Loucy (cell line): ENCODE data around the gene CHTOP.

ENCODE experiments used
- EZH2phosphoT487 ChIP-seq: fragments of 200-600 bp; IDR thresholded peaks from 2 replicates; pipeline ENCODE4 v1.6.1; 2018; ENCODE audit warnings: antibody characterized with exemption, mild to moderate bottlenecking, moderate library complexity, borderline replicate concordance
- TF ChIP-seq, protein P1 (sequence below): fragments of 200-600 bp; sonication (generic); conservative IDR thresholded peaks from 2 replicates; pipeline ENCODE4 v1.5.1; 2014; ENCODE audit warnings: mild to moderate bottlenecking, antibody characterized with exemption, low read length

- TF ChIP-seq, protein P1, sequence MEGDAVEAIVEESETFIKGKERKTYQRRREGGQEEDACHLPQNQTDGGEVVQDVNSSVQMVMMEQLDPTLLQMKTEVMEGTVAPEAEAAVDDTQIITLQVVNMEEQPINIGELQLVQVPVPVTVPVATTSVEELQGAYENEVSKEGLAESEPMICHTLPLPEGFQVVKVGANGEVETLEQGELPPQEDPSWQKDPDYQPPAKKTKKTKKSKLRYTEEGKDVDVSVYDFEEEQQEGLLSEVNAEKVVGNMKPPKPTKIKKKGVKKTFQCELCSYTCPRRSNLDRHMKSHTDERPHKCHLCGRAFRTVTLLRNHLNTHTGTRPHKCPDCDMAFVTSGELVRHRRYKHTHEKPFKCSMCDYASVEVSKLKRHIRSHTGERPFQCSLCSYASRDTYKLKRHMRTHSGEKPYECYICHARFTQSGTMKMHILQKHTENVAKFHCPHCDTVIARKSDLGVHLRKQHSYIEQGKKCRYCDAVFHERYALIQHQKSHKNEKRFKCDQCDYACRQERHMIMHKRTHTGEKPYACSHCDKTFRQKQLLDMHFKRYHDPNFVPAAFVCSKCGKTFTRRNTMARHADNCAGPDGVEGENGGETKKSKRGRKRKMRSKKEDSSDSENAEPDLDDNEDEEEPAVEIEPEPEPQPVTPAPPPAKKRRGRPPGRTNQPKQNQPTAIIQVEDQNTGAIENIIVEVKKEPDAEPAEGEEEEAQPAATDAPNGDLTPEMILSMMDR = no peak
- no peak for TF ChIP-seq EZH2phosphoT487
These were observed 53.7 kb downstream of the CHTOP start for GRCh38 chr1:153687346-153688125.
